ENCODE results near the gene PTPRO.
A peak's percentile ranks its signal among the peaks of the same experiment; 100 is the strongest.

Gene PTPRO

DNA sequence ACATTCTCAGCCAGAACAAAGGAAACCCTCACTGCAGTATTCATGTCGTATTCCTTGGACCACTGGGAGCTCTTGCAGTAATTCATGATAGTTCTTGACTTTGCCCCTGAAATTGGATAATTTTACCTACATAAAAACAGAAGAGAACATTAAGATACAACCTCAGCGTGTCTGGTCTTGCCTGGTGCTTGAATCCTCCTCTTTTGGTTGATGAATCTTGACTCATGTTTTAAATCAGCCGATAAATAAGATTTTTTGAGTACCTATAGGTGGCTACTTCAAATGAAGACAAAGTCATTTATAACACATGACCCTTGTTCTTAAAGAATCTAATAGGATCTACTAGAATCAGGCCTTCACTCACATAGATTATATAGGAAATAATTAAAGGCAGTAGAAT, 221.0 kb downstream of the PTPRO start:
- Histone ChIP-seq H3K27ac (peak overlapping the region; percentile 72 to 75), H3K36me3 (no peaks in the 10 kb centered on the region), H3K4me1 (peaks cover 0 to 95% (median 37%) of the 10 kb centered on the region in 4 donors), H3K4me3 (no peak overlapping the region), H3K27me3 (no peaks in the 10 kb centered on the region), H3K9me3 (no peaks in the 10 kb centered on the region)
- no peak for DNase-seq
- TF ChIP-seq, protein P1, sequence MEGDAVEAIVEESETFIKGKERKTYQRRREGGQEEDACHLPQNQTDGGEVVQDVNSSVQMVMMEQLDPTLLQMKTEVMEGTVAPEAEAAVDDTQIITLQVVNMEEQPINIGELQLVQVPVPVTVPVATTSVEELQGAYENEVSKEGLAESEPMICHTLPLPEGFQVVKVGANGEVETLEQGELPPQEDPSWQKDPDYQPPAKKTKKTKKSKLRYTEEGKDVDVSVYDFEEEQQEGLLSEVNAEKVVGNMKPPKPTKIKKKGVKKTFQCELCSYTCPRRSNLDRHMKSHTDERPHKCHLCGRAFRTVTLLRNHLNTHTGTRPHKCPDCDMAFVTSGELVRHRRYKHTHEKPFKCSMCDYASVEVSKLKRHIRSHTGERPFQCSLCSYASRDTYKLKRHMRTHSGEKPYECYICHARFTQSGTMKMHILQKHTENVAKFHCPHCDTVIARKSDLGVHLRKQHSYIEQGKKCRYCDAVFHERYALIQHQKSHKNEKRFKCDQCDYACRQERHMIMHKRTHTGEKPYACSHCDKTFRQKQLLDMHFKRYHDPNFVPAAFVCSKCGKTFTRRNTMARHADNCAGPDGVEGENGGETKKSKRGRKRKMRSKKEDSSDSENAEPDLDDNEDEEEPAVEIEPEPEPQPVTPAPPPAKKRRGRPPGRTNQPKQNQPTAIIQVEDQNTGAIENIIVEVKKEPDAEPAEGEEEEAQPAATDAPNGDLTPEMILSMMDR (IDR thresholded peaks at IDR 0.05) = no peak
- intact Hi-C loops (cut with DNase I; ENCODE audit: low total_unique reads) = no loop called here

DNA sequence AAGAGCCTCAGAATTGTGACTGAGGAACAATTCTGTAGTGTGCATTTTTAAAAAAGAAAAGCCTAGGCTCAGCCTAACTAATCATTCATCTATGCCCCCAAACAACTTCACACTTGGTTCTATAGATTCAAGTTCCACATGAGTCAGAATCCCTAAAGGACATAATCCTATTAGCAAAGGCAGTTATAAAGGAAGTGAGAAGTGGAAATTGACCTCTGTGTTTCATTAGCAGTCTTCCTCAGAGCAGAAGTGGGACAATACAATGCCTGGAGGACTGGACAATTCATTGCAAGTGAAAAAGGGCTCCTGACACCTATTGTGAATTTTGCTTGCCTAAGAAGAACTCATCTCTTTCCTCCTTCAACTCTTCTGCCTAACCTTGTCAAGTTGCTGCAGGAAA, 222.3 kb downstream of the PTPRO start:
- TF ChIP-seq, protein P1 (IDR thresholded peaks at IDR 0.05) = no peak
- DNase-seq = no peak
- Histone ChIP-seq H3K9me3 (no peaks in the 10 kb centered on the region), H3K4me3 (no peak overlapping the region), H3K4me1 (peaks cover 0 to 83% (median 34%) of the 10 kb centered on the region in 4 donors), H3K27me3 (no peaks in the 10 kb centered on the region), H3K27ac (peak overlapping the region; percentile 72 to 75), H3K36me3 (no peaks in the 10 kb centered on the region)
- intact Hi-C loops (cut with DNase I; ENCODE audit: low total_unique reads) = no loop called here

DNA sequence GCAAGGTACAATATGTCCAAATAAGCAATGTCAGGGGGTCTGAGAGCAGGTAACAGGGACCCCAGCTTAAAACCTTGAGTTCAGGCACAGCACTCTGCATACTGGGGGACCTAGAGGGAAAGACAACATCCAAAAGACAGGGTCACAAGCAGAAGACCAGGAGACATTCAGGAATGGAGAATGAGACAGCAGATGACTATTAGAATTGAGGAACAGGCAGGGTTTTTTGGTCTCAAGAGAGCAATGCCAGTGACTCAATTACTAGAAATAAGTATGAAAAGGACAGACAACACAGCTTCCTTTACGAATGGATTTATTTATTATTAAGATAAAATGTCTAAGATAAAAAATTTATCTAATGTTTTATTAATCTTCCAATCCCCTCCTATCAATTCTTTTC, 223.0 kb downstream of the PTPRO start:
- intact Hi-C loops (cut with DNase I; ENCODE audit: low total_unique reads) = no loop called here
- Histone ChIP-seq H3K36me3 (no peaks in the 10 kb centered on the region), H3K4me3 (no peak overlapping the region), H3K4me1 (peaks cover 0 to 75% (median 33%) of the 10 kb centered on the region in 4 donors), H3K27me3 (no peaks in the 10 kb centered on the region), H3K27ac (peak overlapping the region; percentile 72 to 75), H3K9me3 (no peaks in the 10 kb centered on the region)
- no peak for DNase-seq
- TF ChIP-seq, protein P1 (IDR thresholded peaks at IDR 0.05) = no peak

DNA sequence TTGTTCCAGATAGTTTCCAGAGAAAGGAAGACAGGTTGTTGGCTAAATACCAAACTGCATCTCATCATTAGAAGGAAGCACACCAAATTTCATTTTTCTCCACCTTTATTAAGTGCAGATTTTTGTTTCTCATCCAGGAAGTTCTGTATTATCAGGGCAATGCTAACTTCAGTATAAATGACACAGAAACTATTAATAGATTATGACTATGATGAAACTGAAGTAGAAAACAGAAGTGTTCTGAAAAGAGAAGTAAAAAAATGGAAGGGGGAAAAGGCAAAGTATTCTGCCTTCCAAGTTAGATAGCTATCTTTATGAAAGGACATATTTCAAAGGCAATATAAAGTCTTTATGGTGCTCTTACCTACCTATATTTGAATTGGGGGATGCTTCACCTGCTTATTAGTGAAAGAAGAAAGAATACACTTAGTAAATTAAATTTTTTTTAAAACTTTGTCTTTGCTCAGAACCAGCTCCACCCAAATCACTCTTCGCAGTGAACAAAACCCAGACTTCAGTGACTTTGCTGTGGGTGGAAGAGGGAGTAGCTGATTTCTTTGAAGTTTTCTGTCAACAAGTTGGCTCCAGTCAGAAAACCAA, 223.9 kb downstream of the PTPRO start:
- H3K27ac ChIP-seq = peak overlapping the region; percentile 72 to 75
- no peaks in the 10 kb centered on the region for H3K36me3 ChIP-seq
- H3K9me3 ChIP-seq = no peaks in the 10 kb centered on the region
- H3K4me1 ChIP-seq = peaks cover 0 to 67% (median 25%) of the 10 kb centered on the region in 4 donors
- intact Hi-C loops (cut with DNase I; ENCODE audit: low total_unique reads) = no loop called here
- no peaks in the 10 kb centered on the region for H3K27me3 ChIP-seq
- no peak for DNase-seq
- peak overlapping the region; percentile 19 to 33 for H3K4me3 ChIP-seq
- TF ChIP-seq, protein P1 (IDR thresholded peaks at IDR 0.05) = no peak

DNA sequence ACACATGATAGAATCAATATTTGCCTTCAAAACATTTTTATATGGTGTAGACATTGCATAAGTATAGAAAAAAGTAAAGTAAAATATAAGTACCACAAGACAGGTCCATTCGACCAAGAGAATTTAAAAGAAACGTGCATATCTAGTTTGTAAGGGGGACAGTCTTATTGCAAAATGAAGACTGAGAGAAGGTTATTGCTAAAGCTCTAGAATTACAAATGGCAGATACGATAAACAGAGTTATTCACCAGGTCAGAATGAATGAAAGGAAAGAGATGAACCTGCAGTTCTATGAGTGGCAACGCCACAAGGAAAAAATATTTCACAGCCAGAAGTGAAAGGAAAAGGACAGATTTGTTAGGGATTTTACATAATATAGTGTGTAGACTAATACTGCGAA, 224.8 kb downstream of the PTPRO start:
- no peaks in the 10 kb centered on the region for H3K27me3 ChIP-seq
- peak overlapping the region; percentile 72 to 75 for H3K27ac ChIP-seq
- peak overlapping the region; percentile 19 to 33 for H3K4me3 ChIP-seq
- H3K36me3 ChIP-seq = no peaks in the 10 kb centered on the region
- DNase-seq = no peak
- TF ChIP-seq, protein P1 (IDR thresholded peaks at IDR 0.05) = no peak
- no peaks in the 10 kb centered on the region for H3K9me3 ChIP-seq
- peaks cover 0 to 58% (median 17%) of the 10 kb centered on the region in 4 donors for H3K4me1 ChIP-seq
- intact Hi-C loops (cut with DNase I; ENCODE audit: low total_unique reads) = no loop called here
